ENCODE measurements around the gene VPS16. TPM values are rescaled to one million over a fixed set of nuclear protein-coding genes. Genes with fewer than 3 reads are reported as not detected.

Gene VPS16
- total and polyA plus RNA-seq, 2 of the 4 experiments (the other 2 are of a cell fraction) = 38.7 to 48.0 TPM

DNA sequence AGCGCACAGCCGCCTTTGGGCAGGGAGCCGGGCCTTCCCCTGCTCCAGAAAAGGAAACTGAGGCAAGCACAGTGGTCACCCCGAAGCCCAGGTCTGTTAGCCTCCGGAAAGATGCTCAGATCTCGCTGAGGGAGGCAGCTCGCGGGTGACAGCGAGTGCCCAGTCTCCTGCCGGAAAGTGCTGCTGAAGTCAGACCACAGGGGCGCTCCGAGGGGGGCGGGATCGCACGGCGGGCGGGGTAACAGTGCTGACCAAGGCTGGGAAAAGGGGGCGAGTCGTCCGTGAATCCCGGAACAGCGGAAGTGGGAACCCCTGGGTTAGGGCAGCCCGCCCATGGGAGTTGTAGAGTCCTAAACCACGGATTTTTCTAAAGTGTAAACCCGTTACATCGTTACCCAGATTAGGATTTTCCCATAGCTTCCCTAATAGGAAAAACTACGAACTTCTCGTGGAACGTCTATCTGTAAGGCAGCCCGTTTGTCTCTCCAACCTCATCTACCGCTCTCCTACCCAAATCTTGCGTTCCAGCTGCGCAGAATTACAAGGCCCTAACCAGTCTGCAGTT, 504 bp downstream of the VPS16 start (continued):
- no peak for TF ChIP-seq CHD1 (IDR thresholded peaks at IDR 0.05; ENCODE audit: low read depth, low read length)
- no peak for TF ChIP-seq POLR2A (IDR thresholded peaks at IDR 0.05; ENCODE audit: low read depth, low read length)

GRCh38 chr20:2845607-2846006, 5.1 kb downstream of the VPS16 start:
- no peak overlapping the region for H3K4ac ChIP-seq (ENCODE audit: low read depth, low read length)
- H4K20me1 ChIP-seq (ENCODE audit: insufficient read depth, low read length) = no peaks in the 10 kb centered on the region
- ChIA-PET POLR2A (ENCODE audit: unreplicated experiment) (no interaction called here), CTCF (interaction anchor here (0.6 kb wide), 1 partner anchor 158 kb away, joined by 4 read pairs; no protein-coding TSS in a partner anchor)
- H4K91ac ChIP-seq (ENCODE audit: insufficient read depth, low read depth, low read length) = no peak overlapping the region
- peaks cover 2% of the 10 kb centered on the region for H3K4me1 ChIP-seq (ENCODE audit: control insufficient read depth, insufficient read depth, low read length)
- no peak overlapping the region for H3K4me3 ChIP-seq (ENCODE audit: insufficient read depth, low read depth, low read length)
- in situ Hi-C loops (cut with MboI; ENCODE audit: low sequenced_read_pairs) = loop anchor here (25.0 kb wide), 1 partner anchor 333 kb away; the partner anchor contains the start of gene ZNF343
- H3K27ac ChIP-seq (ENCODE audit: insufficient read depth, low read length) = no peak overlapping the region
- no peak overlapping the region for H2BK15ac ChIP-seq (ENCODE audit: low read depth, low read length)
- no peak overlapping the region for H3K18ac ChIP-seq (ENCODE audit: low read depth, low read length)
- no peak overlapping the region for H2AFZ ChIP-seq (replicated peaks; ENCODE audit: low read length, poor library complexity)
- dilution Hi-C loops (cut with HindIII; ENCODE audit: low sequenced_read_pairs, unreplicated experiment) = no loop called here
- no peaks in the 10 kb centered on the region for H3K9me3 ChIP-seq (ENCODE audit: control insufficient read depth, insufficient read depth, low read length)
- no CpG with 5 or more reads among the region's 2 CpGs for WGBS, 2 experiments (ENCODE audit: extremely low coverage in 2 of 2, insufficient read length in 1 of 2)
- H2BK20ac ChIP-seq (ENCODE audit: low read depth, low read length) = no peak overlapping the region
- H2AK9ac ChIP-seq (replicated peaks; ENCODE audit: low read depth, low read length, poor library complexity) = no peak overlapping the region
- intact Hi-C loops (cut with micrococcal nuclease) = no loop called here
- no peak for DNase-seq
- H3K56ac ChIP-seq (ENCODE audit: extremely low read depth, insufficient read depth, low read length) = no peak overlapping the region
- H3K79me1 ChIP-seq (ENCODE audit: low read depth in 1 of 2, low read length in 2 of 2) = peaks cover 33 to 51% of the 10 kb centered on the region in 2 experiments
- no peak overlapping the region for H2BK120ac ChIP-seq (ENCODE audit: low read depth, low read length)
- no peak overlapping the region for H3K9ac ChIP-seq (ENCODE audit: low read depth, low read length)
- no peak for ATAC-seq (ENCODE audit: low read depth)
- H3K4me2 ChIP-seq (ENCODE audit: low read depth, low read length) = no peak overlapping the region
- TF ChIP-seq SMC3 (IDR thresholded peaks at IDR 0.05; ENCODE audit: low read depth, low read length) = no peak
- TF ChIP-seq MAZ (IDR thresholded peaks at IDR 0.05; ENCODE audit: borderline replicate concordance, low read depth, low read length) = no peak
- TF ChIP-seq MXI1 (IDR thresholded peaks at IDR 0.05; ENCODE audit: borderline replicate concordance, low read depth, low read length) = no peak
- TF ChIP-seq RCOR1 (IDR thresholded peaks at IDR 0.05; ENCODE audit: insufficient replicate concordance, low read length) = no peak
- TF ChIP-seq, protein P1, sequence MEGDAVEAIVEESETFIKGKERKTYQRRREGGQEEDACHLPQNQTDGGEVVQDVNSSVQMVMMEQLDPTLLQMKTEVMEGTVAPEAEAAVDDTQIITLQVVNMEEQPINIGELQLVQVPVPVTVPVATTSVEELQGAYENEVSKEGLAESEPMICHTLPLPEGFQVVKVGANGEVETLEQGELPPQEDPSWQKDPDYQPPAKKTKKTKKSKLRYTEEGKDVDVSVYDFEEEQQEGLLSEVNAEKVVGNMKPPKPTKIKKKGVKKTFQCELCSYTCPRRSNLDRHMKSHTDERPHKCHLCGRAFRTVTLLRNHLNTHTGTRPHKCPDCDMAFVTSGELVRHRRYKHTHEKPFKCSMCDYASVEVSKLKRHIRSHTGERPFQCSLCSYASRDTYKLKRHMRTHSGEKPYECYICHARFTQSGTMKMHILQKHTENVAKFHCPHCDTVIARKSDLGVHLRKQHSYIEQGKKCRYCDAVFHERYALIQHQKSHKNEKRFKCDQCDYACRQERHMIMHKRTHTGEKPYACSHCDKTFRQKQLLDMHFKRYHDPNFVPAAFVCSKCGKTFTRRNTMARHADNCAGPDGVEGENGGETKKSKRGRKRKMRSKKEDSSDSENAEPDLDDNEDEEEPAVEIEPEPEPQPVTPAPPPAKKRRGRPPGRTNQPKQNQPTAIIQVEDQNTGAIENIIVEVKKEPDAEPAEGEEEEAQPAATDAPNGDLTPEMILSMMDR (conservative IDR thresholded peaks at IDR 0.05; ENCODE audit: low read depth, low read length) = no peak
- no peak for TF ChIP-seq NFE2L2 (IDR thresholded peaks at IDR 0.05; ENCODE audit: low read depth, low read length)
- no peak for TF ChIP-seq FOS (IDR thresholded peaks at IDR 0.05; ENCODE audit: low read depth, low read length)
- TF ChIP-seq, protein P2, sequence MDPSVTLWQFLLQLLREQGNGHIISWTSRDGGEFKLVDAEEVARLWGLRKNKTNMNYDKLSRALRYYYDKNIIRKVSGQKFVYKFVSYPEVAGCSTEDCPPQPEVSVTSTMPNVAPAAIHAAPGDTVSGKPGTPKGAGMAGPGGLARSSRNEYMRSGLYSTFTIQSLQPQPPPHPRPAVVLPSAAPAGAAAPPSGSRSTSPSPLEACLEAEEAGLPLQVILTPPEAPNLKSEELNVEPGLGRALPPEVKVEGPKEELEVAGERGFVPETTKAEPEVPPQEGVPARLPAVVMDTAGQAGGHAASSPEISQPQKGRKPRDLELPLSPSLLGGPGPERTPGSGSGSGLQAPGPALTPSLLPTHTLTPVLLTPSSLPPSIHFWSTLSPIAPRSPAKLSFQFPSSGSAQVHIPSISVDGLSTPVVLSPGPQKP (IDR thresholded peaks at IDR 0.05; ENCODE audit: borderline replicate concordance, low read depth, low read length) = no peak
- TF ChIP-seq BHLHE40 (IDR thresholded peaks at IDR 0.05; ENCODE audit: low read depth, low read length) = no peak
- no peak for TF ChIP-seq CEBPB (IDR thresholded peaks at IDR 0.05; ENCODE audit: low read depth, low read length)
- no peak for TF ChIP-seq CHD1 (IDR thresholded peaks at IDR 0.05; ENCODE audit: low read depth, low read length)
- no peak overlapping the region for H4K8ac ChIP-seq (ENCODE audit: low read depth in 2 of 2, low read length in 2 of 2)
- no TSS peak for BruUV-seq (replicated peaks)
- H3K14ac ChIP-seq (replicated peaks; ENCODE audit: low read depth, low read length) = no peak overlapping the region
- H4K5ac ChIP-seq (ENCODE audit: low read depth, low read length) = no peak overlapping the region
- no peak overlapping the region for H3K23ac ChIP-seq (ENCODE audit: low read depth, low read length)
- no peak overlapping the region for H2BK5ac ChIP-seq (ENCODE audit: low read depth, low read length, poor library complexity, severe bottlenecking)
- peaks cover 3% of the 10 kb centered on the region; the same call in 1 of the 2 replicates for H3K36me3 ChIP-seq (ENCODE audit: control insufficient read depth, insufficient read depth, low read length)
- H3K27me3 ChIP-seq (ENCODE audit: control insufficient read depth, insufficient read depth, low read length) = no peaks in the 10 kb centered on the region
- H3K9me1 ChIP-seq (ENCODE audit: insufficient read depth, low read length) = no peaks in the 10 kb centered on the region; the same call in 1 of the 2 replicates
- no peak overlapping the region for H2AK5ac ChIP-seq (ENCODE audit: low read depth, low read length)
